Chondrocyte (in vitro differentiated cells): ENCODE data around the gene MINDY1. TPM values are rescaled to one million over a fixed set of nuclear protein-coding genes. Genes with fewer than 3 reads are reported as not detected.

Source experiments
- DNase-seq: peaks from one replicate; pipeline ENCODE4 v3.0.0; 2021; ENCODE audit warnings: mixed read lengths, low spot score
- H3K27ac Mint-ChIP-seq: one replicate; pipeline ENCODE4 v1.8.0; 2021; ENCODE audit warnings: mild to moderate bottlenecking, moderate library complexity, mixed read lengths; ENCODE audit not compliant: unreplicated experiment
- H3K27me3 Mint-ChIP-seq: 2 replicates; pipeline ENCODE4 v1.8.0; 2021; ENCODE audit warnings: low read depth, mixed read lengths
- H3K36me3 Mint-ChIP-seq: 2 replicates; pipeline ENCODE4 v1.8.0; 2021; ENCODE audit warnings: low read depth, mixed read lengths
- H3K4me1 Mint-ChIP-seq: 2 replicates; pipeline ENCODE4 v1.8.0; 2021; ENCODE audit warnings: low read depth, mild to moderate bottlenecking, mixed read lengths
- H3K4me3 Mint-ChIP-seq: one replicate; pipeline ENCODE4 v1.8.0; 2021; ENCODE audit warnings: mild to moderate bottlenecking, moderate library complexity, mixed read lengths; ENCODE audit not compliant: unreplicated experiment
- H3K9me3 Mint-ChIP-seq: 2 replicates; pipeline ENCODE4 v1.8.0; 2021; ENCODE audit warnings: low read depth, mixed read lengths
- long read RNA-seq: library from polyadenylated mRNA; stranded (forward); transcript quantifications from one replicate; pipeline ENCODE4 v2.0.0, GENCODE V29; 2021
- total RNA-seq: library from RNA; stranded (reverse); gene quantifications from 3 replicates; pipeline ENCODE4 v1.2.1, GENCODE V29; 2021
- TF ChIP-seq, protein P1 (sequence below): fragments of 200-600 bp; sonication (generic); IDR thresholded peaks from 2 replicates; pipeline ENCODE4 v1.5.0; 2021; ENCODE audit warnings: antibody characterized with exemption, mild to moderate bottlenecking, moderate library complexity

MINDY1 gene, protein sequence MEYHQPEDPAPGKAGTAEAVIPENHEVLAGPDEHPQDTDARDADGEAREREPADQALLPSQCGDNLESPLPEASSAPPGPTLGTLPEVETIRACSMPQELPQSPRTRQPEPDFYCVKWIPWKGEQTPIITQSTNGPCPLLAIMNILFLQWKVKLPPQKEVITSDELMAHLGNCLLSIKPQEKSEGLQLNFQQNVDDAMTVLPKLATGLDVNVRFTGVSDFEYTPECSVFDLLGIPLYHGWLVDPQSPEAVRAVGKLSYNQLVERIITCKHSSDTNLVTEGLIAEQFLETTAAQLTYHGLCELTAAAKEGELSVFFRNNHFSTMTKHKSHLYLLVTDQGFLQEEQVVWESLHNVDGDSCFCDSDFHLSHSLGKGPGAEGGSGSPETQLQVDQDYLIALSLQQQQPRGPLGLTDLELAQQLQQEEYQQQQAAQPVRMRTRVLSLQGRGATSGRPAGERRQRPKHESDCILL
- 12.5 to 18.2 TPM (median 14.8 TPM) in 3 replicates for total RNA-seq
- long read RNA-seq, partial matches to known transcripts, result 3 of 10 reads
- long read RNA-seq, other reads (novel, unspliced or antisense), result 7 of 10 reads

DNA sequence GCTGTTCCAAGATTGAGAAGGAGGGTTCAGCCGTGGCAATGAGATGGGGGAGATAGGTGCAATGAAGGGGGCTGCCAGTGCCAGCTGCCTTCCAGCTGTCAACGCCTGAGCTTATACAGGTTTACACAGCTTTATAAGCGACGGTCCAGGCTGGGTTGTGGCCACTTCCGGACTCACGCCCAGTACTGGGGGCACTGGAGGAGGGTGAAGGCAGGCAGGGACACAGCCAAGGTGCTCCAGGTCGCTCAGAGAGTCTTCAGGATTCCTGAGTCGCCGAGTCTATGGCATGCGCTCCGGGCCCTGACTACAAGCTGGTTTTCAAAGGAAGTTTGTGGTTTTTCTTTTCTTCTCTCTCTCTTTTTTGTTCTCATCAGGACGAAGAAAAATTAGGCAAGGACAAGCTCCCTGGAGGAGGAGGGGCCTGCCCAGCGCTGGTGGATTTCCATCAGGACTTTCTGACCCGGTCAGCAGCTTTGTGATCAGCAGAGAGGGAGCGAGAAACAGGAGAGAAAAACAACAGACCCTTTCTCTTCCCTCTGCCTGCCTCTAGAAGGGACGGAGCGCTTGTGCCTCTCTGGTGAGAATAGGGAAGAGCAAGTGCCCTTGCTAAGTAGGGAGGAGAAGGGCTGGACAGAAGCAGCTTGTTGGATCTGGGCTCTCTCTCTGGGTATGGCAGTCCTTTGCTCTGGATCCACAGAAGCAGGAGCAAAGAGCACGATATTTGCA is at the start of gene MINDY1:
TSS of gene MINDY1 (minus strand) at position 576 of the 726 bp plus-strand sequence. CDS start 4,285 bp downstream, outside the sequence.
- Mint-ChIP-seq H3K4me1 (peaks cover 61% of the 10 kb centered on the region), H3K9me3 (no peaks in the 10 kb centered on the region), H3K27me3 (no peaks in the 10 kb centered on the region), H3K27ac (peak within 1 kb of the TSS; percentile 96), H3K4me3 (peak within 1 kb of the TSS; percentile 96), H3K36me3 (peaks cover 8% of the 10 kb centered on the region)
- TF ChIP-seq, protein P1, sequence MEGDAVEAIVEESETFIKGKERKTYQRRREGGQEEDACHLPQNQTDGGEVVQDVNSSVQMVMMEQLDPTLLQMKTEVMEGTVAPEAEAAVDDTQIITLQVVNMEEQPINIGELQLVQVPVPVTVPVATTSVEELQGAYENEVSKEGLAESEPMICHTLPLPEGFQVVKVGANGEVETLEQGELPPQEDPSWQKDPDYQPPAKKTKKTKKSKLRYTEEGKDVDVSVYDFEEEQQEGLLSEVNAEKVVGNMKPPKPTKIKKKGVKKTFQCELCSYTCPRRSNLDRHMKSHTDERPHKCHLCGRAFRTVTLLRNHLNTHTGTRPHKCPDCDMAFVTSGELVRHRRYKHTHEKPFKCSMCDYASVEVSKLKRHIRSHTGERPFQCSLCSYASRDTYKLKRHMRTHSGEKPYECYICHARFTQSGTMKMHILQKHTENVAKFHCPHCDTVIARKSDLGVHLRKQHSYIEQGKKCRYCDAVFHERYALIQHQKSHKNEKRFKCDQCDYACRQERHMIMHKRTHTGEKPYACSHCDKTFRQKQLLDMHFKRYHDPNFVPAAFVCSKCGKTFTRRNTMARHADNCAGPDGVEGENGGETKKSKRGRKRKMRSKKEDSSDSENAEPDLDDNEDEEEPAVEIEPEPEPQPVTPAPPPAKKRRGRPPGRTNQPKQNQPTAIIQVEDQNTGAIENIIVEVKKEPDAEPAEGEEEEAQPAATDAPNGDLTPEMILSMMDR, result peak; percentile 74
- no peak for DNase-seq

DNA sequence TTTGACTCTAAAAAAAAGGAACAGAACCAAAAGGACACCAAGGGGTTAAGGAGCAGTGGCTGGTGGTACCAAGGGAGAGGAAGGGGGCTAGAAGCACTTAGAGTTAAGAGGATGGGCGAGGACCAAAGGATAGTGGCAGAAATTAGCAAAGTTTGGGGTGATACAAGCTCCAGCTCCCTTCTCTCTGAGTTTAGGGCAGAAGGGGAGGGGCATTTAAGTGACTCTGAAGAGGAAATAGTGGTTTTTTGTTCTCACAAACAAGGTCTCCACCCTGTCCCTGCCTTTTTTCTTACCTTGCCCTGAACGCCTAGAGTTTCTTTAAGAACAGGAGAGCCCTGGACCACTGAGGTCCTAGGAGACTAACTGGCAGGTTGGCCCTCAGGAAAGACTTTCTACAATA is 49.4 kb upstream of the MINDY1 start:
- H3K27ac Mint-ChIP-seq, result no peak overlapping the region
- no peaks in the 10 kb centered on the region for H3K9me3 Mint-ChIP-seq
- peaks cover 27% of the 10 kb centered on the region for H3K36me3 Mint-ChIP-seq
- peak overlapping the region; percentile 96 for H3K4me3 Mint-ChIP-seq
- no peak for DNase-seq
- no peaks in the 10 kb centered on the region for H3K27me3 Mint-ChIP-seq
- H3K4me1 Mint-ChIP-seq, result peaks cover 32% of the 10 kb centered on the region
- TF ChIP-seq, protein P1, result no peak

DNA sequence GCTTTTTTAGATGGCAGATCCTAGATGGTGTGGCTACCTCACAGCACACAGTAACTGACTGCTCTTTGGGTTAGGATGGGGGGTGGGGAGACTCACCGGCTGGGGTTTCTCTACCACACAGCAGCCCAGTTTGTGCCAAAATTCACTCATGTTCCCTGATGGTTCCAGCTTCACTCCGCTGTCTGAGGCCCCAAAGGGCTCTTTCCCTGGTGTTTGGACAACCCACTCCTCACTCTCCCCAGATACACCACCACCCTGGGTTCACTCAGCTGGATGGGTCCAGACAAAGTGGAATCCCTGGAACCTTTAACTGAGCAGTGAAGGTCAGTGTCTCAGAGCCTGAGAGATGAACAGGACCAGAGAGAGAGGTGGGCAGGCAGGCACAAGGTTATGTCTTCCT is 48.9 kb upstream of the MINDY1 start:
- peaks cover 27% of the 10 kb centered on the region for H3K36me3 Mint-ChIP-seq
- no peak overlapping the region for H3K27ac Mint-ChIP-seq
- H3K27me3 Mint-ChIP-seq, result no peaks in the 10 kb centered on the region
- H3K4me1 Mint-ChIP-seq, result peaks cover 32% of the 10 kb centered on the region
- TF ChIP-seq, protein P1, result no peak
- no peak overlapping the region for H3K4me3 Mint-ChIP-seq
- DNase-seq, result no peak
- H3K9me3 Mint-ChIP-seq, result no peaks in the 10 kb centered on the region

DNA sequence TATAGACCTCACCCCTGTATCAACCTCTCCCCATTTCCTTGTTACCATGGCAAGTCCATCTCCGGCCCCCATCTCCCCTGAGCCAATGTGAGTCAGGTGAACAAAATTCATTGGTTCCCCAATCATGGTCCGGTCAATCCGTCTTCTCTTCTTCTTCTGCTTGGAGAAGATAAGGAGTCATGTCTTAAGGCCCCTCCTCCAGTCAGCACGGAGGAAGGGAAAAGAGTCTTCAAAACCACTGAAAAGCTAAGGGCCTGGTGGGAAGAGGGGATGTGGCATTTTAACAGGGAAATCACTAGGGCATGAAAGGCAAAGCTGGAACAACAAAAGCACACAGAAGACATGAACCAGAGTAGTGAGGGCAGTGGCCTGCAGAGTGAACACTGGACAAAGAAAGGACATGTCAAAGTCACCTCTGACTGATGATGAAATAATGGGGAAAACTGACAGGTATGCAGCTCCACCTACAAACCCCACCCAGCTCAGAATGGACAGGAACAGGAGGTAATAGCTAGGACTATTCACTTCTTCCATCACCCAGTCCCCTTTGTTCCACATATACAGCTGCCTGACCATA is 48.4 kb upstream of the MINDY1 start:
- peaks cover 27% of the 10 kb centered on the region for H3K36me3 Mint-ChIP-seq
- H3K27me3 Mint-ChIP-seq, result no peaks in the 10 kb centered on the region
- H3K9me3 Mint-ChIP-seq, result no peaks in the 10 kb centered on the region
- no peak overlapping the region for H3K4me3 Mint-ChIP-seq
- peaks cover 34% of the 10 kb centered on the region for H3K4me1 Mint-ChIP-seq
- TF ChIP-seq, protein P1, result no peak
- no peak for DNase-seq
- H3K27ac Mint-ChIP-seq, result no peak overlapping the region
